C4-2B (cell line): ENCODE results near the gene EFR3B.

Experiments
- H3K27ac ChIP-seq: fragments of 450-650 bp; 2 replicates; pipeline ENCODE4 v1.5.1; 2017
- CTCF ChIP-seq: fragments of 450-650 bp; conservative IDR thresholded peaks from 2 replicates; pipeline ENCODE4 v1.5.1; 2017; ENCODE audit warnings: mild to moderate bottlenecking
- ZFX ChIP-seq: fragments of 450-650 bp; IDR thresholded peaks from 2 replicates; pipeline ENCODE4 v1.6.1; 2017

Gene EFR3B

GRCh38 chr2:25177211-25177611 lies 135.3 kb downstream of the EFR3B start:
- no peak overlapping the region for H3K27ac ChIP-seq
- TF ChIP-seq CTCF (no peak), ZFX (no peak)

- TF ChIP-seq CTCF (no peak), ZFX (no peak)
- no peak overlapping the region for H3K27ac ChIP-seq
These were observed 137.1 kb downstream of the EFR3B start for GRCh38 chr2:25178976-25179375.

- peak overlapping the region; percentile 42 for H3K27ac ChIP-seq
- no peak for TF ChIP-seq ZFX
- TF ChIP-seq CTCF: no peak
These were observed 142.4 kb downstream of the EFR3B start for GRCh38 chr2:25184254-25184653.

- no peak for TF ChIP-seq CTCF
- TF ChIP-seq ZFX: no peak
- H3K27ac ChIP-seq: no peak overlapping the region
These were observed 146.0 kb downstream of the EFR3B start for GRCh38 chr2:25187729-25188350.

- H3K27ac ChIP-seq: no peak overlapping the region
- TF ChIP-seq CTCF (no peak), ZFX (no peak)
These were observed 146.5 kb downstream of the EFR3B start for GRCh38 chr2:25188405-25188804.

GRCh38 chr2:25190536-25190935 lies 148.7 kb downstream of the EFR3B start:
- TF ChIP-seq CTCF (no peak), ZFX (no peak)
- no peak overlapping the region for H3K27ac ChIP-seq

- H3K27ac ChIP-seq: no peak overlapping the region
- no peak for TF ChIP-seq CTCF
- TF ChIP-seq ZFX: no peak
These were observed 152.8 kb downstream of the EFR3B start for GRCh38 chr2:25194576-25195122.
